Islet precursor cell (in vitro differentiated cells): ENCODE measurements around the gene LIMCH1.

ENCODE experiments used
- DNase-seq: peaks from one replicate; pipeline ENCODE4 v3.0.0-alpha.2; 2018

LIMCH1 gene

DNA sequence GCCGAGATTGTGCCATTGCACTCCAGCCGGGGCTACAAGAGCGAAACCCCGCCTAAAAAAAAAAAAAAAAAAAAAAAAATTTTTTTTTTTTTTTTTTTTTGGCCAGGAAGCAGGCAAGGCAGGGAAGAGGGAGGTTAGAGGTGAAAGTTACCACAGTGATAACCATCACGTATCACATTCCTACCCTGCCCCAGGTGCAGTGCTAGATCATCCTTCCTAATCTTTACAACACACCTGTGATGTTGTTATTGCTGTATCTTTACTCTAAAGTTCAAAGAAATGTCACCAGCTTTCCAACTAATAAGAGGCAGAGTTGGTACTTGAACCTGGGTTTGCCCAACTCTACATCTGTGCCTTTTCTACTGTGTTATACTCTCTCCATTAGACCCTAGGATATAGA, 7.2 kb upstream of the LIMCH1 start:
- DNase-seq, result no peak

- no peak for DNase-seq
These were observed 5.6 kb upstream of the LIMCH1 start for GRCh38 chr4:41532336-41532735.

GRCh38 chr4:41532882-41533281, 5.1 kb upstream of the LIMCH1 start:
- DNase-seq, result no peak

DNA sequence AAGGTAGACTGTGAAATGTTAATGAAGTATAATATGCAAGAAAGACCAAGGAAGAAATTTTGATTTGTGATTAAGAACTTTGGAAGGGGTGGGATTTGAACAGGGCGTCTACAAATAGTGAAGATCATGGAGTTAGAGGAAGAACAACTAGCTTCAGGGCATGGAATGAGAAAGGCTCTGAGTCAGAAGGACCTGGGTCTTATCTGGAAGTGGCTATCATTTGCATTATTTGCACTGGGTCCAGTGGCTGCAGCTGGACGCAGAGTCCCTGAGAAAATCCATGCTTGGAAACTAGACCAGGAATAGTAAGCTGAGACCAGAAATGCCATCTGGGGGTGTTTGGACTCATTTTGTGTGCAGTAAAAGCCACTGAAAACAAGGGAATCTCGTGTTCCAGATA, 4.3 kb upstream of the LIMCH1 start:
- DNase-seq, result peak; percentile 70

DNA sequence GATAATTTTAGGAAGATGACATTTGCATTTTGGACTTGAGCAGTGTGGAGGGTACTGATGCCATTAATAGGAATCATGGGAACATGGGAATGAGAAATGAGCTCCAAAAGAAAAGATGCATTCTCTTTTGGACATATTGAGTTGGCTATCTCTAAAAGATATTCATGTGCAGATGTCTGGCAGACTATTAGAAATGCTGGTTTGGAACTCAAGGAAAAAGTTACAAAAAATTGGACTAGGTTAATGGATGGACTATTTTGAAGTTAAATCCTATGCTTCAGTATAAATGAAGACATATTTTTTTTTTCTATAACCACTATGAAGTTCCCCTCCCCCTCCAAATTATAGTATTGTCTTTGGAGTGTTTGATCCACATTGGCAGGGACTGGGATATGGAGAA, 3.6 kb upstream of the LIMCH1 start:
- DNase-seq, result no peak

- DNase-seq, result no peak
These were observed 2.0 kb upstream of the LIMCH1 start for GRCh38 chr4:41535911-41536371.

DNA sequence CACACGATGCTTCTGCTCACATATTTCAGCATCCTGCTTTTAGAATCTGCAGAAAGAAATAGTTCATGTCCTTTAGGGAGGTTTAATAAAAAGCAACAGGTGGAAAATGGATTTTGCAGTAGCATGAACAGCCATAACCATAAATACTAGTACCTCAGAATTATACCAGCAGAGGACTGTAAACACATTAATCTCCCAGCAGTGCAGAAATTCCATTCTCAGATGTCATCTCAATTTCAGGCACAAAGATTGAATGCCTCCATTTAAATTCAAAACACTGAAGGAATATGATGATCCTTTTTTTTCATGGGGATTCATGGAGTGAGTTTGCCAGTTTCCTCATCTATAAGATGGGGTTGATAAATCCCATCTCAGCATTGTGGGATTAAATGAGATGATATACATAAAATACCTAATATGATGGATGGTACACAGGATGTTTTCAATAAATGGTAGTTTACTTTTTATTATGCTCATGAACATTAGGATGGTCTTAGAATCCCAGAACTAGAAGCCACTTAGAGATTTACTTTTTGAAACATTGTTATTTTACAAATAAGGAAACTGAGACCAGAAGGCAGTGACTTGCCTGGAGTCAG, 566 bp upstream of the LIMCH1 start:
- DNase-seq, result no peak

- peak; percentile 66 for DNase-seq
These were observed 1.0 kb downstream of the LIMCH1 start for GRCh38 chr4:41538887-41539498.

- DNase-seq, result no peak
These were observed 1.8 kb downstream of the LIMCH1 start for GRCh38 chr4:41539711-41540110.

- no peak for DNase-seq
These were observed 2.7 kb downstream of the LIMCH1 start for GRCh38 chr4:41540687-41541086.

DNA sequence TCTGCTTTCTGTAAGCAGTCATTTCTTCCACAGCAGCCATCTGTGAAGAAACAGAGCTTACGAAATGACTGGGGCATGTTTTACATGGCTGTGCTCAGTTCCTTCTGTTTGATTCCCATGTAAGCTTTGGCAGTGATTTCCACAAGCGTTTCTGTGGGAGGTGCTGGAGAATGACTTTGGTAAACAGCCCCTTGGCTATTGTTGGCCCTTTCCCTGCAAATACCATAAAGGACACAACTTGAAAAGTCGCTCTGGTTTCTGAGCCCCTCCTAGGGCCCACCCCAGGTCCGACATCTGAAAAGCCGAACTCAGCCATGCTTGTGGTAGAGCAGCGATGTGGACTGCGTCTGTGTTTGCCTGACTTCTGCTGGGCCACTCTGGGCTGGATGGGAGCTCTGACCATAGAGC, 3.7 kb downstream of the LIMCH1 start:
- DNase-seq, result no peak

GRCh38 chr4:41542526-41543275, 4.7 kb downstream of the LIMCH1 start:
- DNase-seq, result no peak

DNA sequence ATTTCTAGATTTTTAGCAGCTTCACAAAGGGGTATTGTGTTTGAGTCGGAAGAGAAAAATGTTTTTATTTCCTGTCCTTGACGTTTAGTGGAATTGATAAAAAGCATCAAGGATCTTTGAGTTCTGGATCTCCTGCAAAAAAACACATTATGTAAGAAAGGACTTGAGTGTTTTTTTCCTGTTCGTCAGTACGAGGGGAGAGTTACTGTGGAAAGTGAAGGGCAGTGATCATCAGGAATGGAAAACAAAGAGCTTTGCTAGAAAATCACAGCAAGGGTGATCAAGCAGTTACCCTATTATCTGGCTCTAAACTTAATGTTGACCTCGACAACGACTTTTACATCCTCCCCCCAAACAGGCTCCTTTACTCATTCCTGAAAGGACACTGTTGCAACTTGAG, 7.3 kb downstream of the LIMCH1 start:
- no peak for DNase-seq

GRCh38 chr4:41546638-41547037, 8.7 kb downstream of the LIMCH1 start:
- DNase-seq, result no peak

DNA sequence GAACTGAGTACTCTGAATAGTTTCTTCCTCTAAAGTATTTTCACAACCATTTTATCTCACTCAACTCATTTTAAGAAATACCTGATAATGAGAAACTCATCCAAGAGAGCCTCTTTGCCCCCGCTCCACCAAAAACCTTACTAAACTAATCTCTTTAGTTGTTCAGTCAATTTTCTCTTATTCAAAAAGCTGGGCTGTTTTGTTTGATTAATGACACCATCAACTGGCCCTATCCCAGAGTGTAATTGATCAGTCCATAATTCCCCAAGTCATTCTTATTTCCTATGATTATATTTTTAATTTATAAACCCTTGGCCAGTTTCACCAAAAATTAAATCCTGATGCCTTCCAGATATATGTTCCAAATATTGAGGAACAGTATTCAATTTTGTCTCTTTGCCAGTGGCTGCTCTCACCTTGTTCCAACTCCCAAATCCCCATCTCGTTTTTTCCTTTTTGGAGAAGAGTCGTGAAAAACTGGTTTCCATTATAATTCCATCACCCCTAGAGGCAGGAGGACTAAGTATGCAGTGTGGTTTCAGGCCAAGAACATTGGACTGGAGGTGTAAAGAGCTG, 10.4 kb downstream of the LIMCH1 start:
- DNase-seq, result no peak

GRCh38 chr4:41549478-41549877, 11.5 kb downstream of the LIMCH1 start:
- no peak for DNase-seq

- DNase-seq, result no peak
These were observed 12.4 kb downstream of the LIMCH1 start for GRCh38 chr4:41550308-41550707.

- DNase-seq, result no peak
These were observed 13.6 kb downstream of the LIMCH1 start for GRCh38 chr4:41551536-41551935.

DNA sequence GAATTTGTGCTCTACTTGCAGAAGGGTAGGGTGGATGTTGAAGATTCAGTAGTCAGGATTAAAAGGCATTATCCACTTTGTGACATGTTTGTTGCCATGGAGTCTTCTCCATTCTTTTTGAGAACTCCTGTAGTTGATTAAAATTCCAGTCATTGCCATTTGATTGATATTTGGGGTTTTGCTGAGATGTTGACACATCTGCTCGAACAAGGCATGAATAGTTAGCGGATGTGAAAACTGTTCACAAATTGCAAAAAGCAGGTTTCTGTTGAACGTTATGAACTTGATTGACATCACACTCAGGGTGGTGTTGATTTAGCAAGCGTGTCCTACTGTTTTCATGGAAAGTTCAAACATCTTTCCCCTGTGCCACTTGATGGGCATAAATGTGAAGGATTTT, 16.9 kb downstream of the LIMCH1 start:
- DNase-seq, result no peak

GRCh38 chr4:41556526-41556925, 18.6 kb downstream of the LIMCH1 start:
- no peak for DNase-seq

- DNase-seq, result no peak
These were observed 22.1 kb downstream of the LIMCH1 start for GRCh38 chr4:41559940-41560516.

DNA sequence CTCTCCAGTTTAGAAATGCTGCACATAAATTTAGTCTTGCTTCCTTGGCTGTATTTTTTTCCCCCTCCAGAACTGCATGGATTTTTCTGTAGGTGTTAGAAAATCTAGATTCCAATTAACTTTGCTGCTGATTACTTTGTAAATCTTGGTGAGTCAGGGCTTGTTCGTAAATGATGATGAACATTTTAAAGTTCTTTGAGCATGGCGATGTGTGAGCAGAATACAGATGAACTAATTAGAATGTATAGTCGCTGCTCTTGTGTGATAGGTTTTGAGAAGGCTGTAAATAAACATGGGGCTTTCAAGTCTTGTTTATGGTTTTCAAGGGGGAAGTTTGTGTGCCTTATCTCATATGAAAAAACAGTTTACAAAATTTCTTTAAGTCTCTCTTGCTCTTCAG, 23.3 kb downstream of the LIMCH1 start:
- no peak for DNase-seq

GRCh38 chr4:41567186-41567585, 29.2 kb downstream of the LIMCH1 start:
- DNase-seq, result no peak

- DNase-seq, result no peak
These were observed 30.4 kb downstream of the LIMCH1 start for GRCh38 chr4:41568363-41568762.
